Stomach (tissue), 4 donors: Measurements from ENCODE around the gene FNBP1L.

Experiments used
- POLR2A ChIP-seq, 4 donors: fragments of 450-650 bp; IDR thresholded peaks; one replicate each; pipeline ENCODE4 v1.6.1; 2016; ENCODE audit warnings: antibody characterized with exemption in 4 of 4, control low read depth in 2 of 4, mild to moderate bottlenecking in 1 of 4, moderate library complexity in 1 of 4
- TF ChIP-seq, protein P1 (sequence below), 7 experiments: fragments of 450-650 bp in 4 of 7; fragments of 200-600 bp in 3 of 7; sonication (generic) in 3 of 7; IDR thresholded peaks; one replicate each; pipeline ENCODE4 v1.5.1; 2016 to 2019; ENCODE audit warnings: antibody characterized with exemption in 7 of 7, control low read depth in 2 of 7, mild to moderate bottlenecking in 1 of 7

DNA sequence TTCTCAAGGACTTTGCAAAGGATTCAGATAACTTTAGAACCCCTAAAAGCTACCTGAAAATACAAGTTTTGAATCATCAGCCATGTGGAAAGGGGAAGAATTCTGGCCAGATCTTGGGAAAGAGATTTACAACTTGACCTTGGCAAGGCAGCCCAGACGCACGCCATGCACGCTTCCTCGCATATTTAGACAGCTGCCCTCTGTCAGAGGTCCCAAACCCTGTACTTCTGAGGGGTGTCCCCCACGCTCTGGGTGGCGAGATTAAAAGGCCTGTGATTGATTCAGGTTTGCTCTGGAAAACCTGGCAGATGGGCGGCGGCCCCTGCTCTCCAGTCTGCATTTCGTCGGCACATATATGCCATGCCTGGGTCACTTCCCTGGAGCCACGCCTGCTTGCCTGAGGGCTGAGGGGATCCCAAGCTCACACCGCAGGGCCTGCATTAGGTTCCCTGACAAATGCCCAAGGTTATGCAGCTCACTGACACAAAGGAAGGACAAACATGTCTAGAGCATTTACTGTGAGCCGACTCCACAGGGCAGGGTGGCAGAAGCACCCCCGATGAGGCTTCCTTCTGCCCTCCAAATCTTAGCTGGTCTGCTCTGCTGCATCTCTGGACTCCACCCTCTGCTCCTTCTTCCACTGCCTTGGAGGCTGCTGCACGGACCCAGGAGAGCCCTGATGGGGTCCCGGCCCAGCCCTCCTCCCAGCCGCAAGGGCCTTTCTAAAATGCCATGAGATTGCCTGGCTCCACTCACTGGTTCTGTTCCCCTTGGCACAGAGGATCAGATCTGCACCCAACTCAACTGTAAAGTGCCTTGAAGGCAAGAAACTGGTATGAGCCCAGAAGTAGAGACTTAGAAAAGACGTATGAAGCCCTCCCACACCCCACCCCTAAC lies 129.9 kb downstream of the FNBP1L start:
- TF ChIP-seq, protein P1, sequence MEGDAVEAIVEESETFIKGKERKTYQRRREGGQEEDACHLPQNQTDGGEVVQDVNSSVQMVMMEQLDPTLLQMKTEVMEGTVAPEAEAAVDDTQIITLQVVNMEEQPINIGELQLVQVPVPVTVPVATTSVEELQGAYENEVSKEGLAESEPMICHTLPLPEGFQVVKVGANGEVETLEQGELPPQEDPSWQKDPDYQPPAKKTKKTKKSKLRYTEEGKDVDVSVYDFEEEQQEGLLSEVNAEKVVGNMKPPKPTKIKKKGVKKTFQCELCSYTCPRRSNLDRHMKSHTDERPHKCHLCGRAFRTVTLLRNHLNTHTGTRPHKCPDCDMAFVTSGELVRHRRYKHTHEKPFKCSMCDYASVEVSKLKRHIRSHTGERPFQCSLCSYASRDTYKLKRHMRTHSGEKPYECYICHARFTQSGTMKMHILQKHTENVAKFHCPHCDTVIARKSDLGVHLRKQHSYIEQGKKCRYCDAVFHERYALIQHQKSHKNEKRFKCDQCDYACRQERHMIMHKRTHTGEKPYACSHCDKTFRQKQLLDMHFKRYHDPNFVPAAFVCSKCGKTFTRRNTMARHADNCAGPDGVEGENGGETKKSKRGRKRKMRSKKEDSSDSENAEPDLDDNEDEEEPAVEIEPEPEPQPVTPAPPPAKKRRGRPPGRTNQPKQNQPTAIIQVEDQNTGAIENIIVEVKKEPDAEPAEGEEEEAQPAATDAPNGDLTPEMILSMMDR (IDR thresholded peaks at IDR 0.05) = no peak
- no peak for TF ChIP-seq POLR2A (IDR thresholded peaks at IDR 0.05)
